Measurements from ENCODE around the gene NCBP1.

- no peak for TF ChIP-seq EZH2 (IDR thresholded peaks at IDR 0.05)
- no peak for TF ChIP-seq POLR2AphosphoS5 (IDR thresholded peaks at IDR 0.05; ENCODE audit: borderline replicate concordance, low read depth, low read length)
- TF ChIP-seq FOXP2 (optimal IDR thresholded peaks at IDR 0.05; ENCODE audit: control extremely low read depth, extremely low read length, insufficient read depth) = no peak
Observed at GRCh38 chr9:97704345-97704677, 70.7 kb downstream of the NCBP1 start.
